WTC11 (cell line): ENCODE measurements around the gene GSTK1. TPM values are rescaled to one million over a fixed set of nuclear protein-coding genes. Genes with fewer than 3 reads are reported as not detected.

Experiments
- ATAC-seq: fragments of 200-7000 bp; cut with Tn5 transposase; 2 replicates; pipeline ENCODE4 v1.10.0; 2021; ENCODE audit warnings: mild to moderate bottlenecking, moderate library complexity
- CTCF ChIA-PET: fragments of 300-600 bp; sonication (Branson Sonifier 250); formaldehyde crosslinking; loops from one replicate; lab custom pipeline; 2021; ENCODE audit warnings: antibody characterized with exemption; lab: Charles Lee
- POLR2A ChIA-PET: fragments of 350-600 bp; sonication (Branson Sonifier 250); formaldehyde crosslinking; loops from one replicate; lab custom pipeline; 2021; ENCODE audit warnings: antibody characterized with exemption; lab: Charles Lee
- DNase-seq: peaks from one replicate; pipeline ENCODE4 v3.0.0; 2021; ENCODE audit warnings: low spot score
- H3K27ac Mint-ChIP-seq: 2 replicates; pipeline ENCODE4 v1.8.0; 2021; ENCODE audit warnings: mixed read lengths
- H3K27me3 Mint-ChIP-seq: 2 replicates; pipeline ENCODE4 v1.8.0; 2021; ENCODE audit warnings: low read depth, mild to moderate bottlenecking, moderate library complexity, mixed read lengths
- H3K36me3 Mint-ChIP-seq: 2 replicates; pipeline ENCODE4 v1.8.0; 2021; ENCODE audit warnings: mixed read lengths
- H3K4me1 Mint-ChIP-seq: 2 replicates; pipeline ENCODE4 v1.8.0; 2022; ENCODE audit warnings: mixed read lengths
- H3K4me3 Mint-ChIP-seq: 2 replicates; pipeline ENCODE4 v1.8.0; 2021; ENCODE audit warnings: mild to moderate bottlenecking, moderate library complexity, mixed read lengths
- H3K9me3 Mint-ChIP-seq: 2 replicates; pipeline ENCODE4 v1.8.0; 2021; ENCODE audit warnings: mixed read lengths
- AR ChIP-seq: fragments of 250-450 bp; sonication (Bioruptor Pico); IDR thresholded peaks from 2 replicates; pipeline ENCODE4 v1.9.0; 2021; ENCODE audit warnings: mild to moderate bottlenecking
- CTCF ChIP-seq: fragments of 200-600 bp; IDR thresholded peaks from 2 replicates; pipeline ENCODE4 v1.8.0; 2022; ENCODE audit warnings: antibody characterized with exemption
- E2F4 ChIP-seq: sonication (generic); formaldehyde crosslinking; IDR thresholded peaks from 2 replicates; pipeline ENCODE4 v1.8.1; 2022; ENCODE audit warnings: low read depth, mild to moderate bottlenecking, moderate library complexity, missing genetic modification reagents, borderline replicate concordance
- FOXK1 ChIP-seq: sonication (generic); formaldehyde crosslinking; IDR thresholded peaks from 2 replicates; pipeline ENCODE4 v1.8.0; 2022; ENCODE audit warnings: mild to moderate bottlenecking, moderate library complexity, missing genetic modification reagents
- GABPB1 ChIP-seq: sonication (generic); formaldehyde crosslinking; IDR thresholded peaks from 2 replicates; pipeline ENCODE4 v1.8.1; 2023; ENCODE audit warnings: mild to moderate bottlenecking, missing genetic modification reagents
- GRHL2 ChIP-seq: fragments of 250-450 bp; sonication (Bioruptor Pico); IDR thresholded peaks from 2 replicates; pipeline ENCODE4 v1.8.0; 2022; ENCODE audit warnings: mild to moderate bottlenecking, moderate library complexity; ENCODE audit not compliant: insufficient replicate concordance, severe bottlenecking
- JAZF1 ChIP-seq: fragments of 250-450 bp; sonication (Bioruptor Pico); IDR thresholded peaks from 2 replicates; pipeline ENCODE4 v1.9.0; 2021; ENCODE audit warnings: moderate library complexity, mild to moderate bottlenecking, inconsistent platforms
- NFATC4 ChIP-seq: fragments of 250-450 bp; sonication (Bioruptor Pico); IDR thresholded peaks from 2 replicates; pipeline ENCODE4 v1.9.0; 2021; ENCODE audit warnings: mild to moderate bottlenecking
- NFE2L1 ChIP-seq: sonication (generic); formaldehyde crosslinking; IDR thresholded peaks from 2 replicates; pipeline ENCODE4 v1.8.1; 2023; ENCODE audit warnings: missing genetic modification reagents
- RORB ChIP-seq: fragments of 250-450 bp; sonication (Bioruptor Pico); IDR thresholded peaks from 2 replicates; pipeline ENCODE4 v1.9.0; 2021; ENCODE audit warnings: mild to moderate bottlenecking
- SOX15 ChIP-seq: fragments of 250-450 bp; sonication (Bioruptor Pico); IDR thresholded peaks from 2 replicates; pipeline ENCODE4 v1.9.0; 2021; ENCODE audit warnings: mild to moderate bottlenecking
- TEAD4 ChIP-seq: sonication (generic); formaldehyde crosslinking; IDR thresholded peaks from 2 replicates; pipeline ENCODE4 v1.8.0; 2022; ENCODE audit warnings: mild to moderate bottlenecking, missing genetic modification reagents
- ZNF121 ChIP-seq: sonication (generic); formaldehyde crosslinking; IDR thresholded peaks from 2 replicates; pipeline ENCODE4 v1.8.0; 2023; ENCODE audit warnings: missing genetic modification reagents
- ZNF219 ChIP-seq: sonication (generic); formaldehyde crosslinking; IDR thresholded peaks from 2 replicates; pipeline ENCODE4 v1.8.0; 2023; ENCODE audit warnings: missing genetic modification reagents, mild to moderate bottlenecking, borderline replicate concordance
- ZNF232 ChIP-seq: sonication (generic); formaldehyde crosslinking; IDR thresholded peaks from 2 replicates; pipeline ENCODE4 v1.8.0; 2022; ENCODE audit warnings: mild to moderate bottlenecking, missing genetic modification reagents
- total RNA-seq: library from RNA; stranded (reverse); gene quantifications from 3 replicates; pipeline ENCODE4 v1.2.3, GENCODE V29; 2021
- TF ChIP-seq, protein P1 (sequence below): sonication (generic); formaldehyde crosslinking; IDR thresholded peaks from 2 replicates; pipeline ENCODE4 v1.8.0; 2022; ENCODE audit warnings: mild to moderate bottlenecking, missing genetic modification reagents
- TF ChIP-seq, protein P2 (sequence below): fragments of 250-450 bp; sonication (Bioruptor Pico); conservative IDR thresholded peaks from 2 replicates; pipeline ENCODE4 v1.9.0; 2021; ENCODE audit warnings: mild to moderate bottlenecking
- TF ChIP-seq, protein P3 (sequence below): fragments of 250-450 bp; sonication (Bioruptor Pico); IDR thresholded peaks from 2 replicates; pipeline ENCODE4 v2.1.2; 2022; ENCODE audit warnings: mild to moderate bottlenecking, moderate library complexity

The GSTK1 gene
- total RNA-seq, 1 experiment from 2014 or later, result 30.1 TPM

- Mint-ChIP-seq H3K27ac (no peak overlapping the region), H3K4me3 (no peak overlapping the region), H3K4me1 (no peaks in the 10 kb centered on the region), H3K27me3 (peaks cover 29% of the 10 kb centered on the region), H3K36me3 (peaks cover 9% of the 10 kb centered on the region; the same call in 1 of the 2 replicates), H3K9me3 (peaks cover 23% of the 10 kb centered on the region)
- no peak for TF ChIP-seq JAZF1 (CRISPR knock-in tag)
- TF ChIP-seq GRHL2, result no peak
- TF ChIP-seq, protein P1, sequence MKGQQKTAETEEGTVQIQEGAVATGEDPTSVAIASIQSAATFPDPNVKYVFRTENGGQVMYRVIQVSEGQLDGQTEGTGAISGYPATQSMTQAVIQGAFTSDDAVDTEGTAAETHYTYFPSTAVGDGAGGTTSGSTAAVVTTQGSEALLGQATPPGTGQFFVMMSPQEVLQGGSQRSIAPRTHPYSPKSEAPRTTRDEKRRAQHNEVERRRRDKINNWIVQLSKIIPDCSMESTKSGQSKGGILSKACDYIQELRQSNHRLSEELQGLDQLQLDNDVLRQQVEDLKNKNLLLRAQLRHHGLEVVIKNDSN, result no peak
- TF ChIP-seq, protein P2, sequence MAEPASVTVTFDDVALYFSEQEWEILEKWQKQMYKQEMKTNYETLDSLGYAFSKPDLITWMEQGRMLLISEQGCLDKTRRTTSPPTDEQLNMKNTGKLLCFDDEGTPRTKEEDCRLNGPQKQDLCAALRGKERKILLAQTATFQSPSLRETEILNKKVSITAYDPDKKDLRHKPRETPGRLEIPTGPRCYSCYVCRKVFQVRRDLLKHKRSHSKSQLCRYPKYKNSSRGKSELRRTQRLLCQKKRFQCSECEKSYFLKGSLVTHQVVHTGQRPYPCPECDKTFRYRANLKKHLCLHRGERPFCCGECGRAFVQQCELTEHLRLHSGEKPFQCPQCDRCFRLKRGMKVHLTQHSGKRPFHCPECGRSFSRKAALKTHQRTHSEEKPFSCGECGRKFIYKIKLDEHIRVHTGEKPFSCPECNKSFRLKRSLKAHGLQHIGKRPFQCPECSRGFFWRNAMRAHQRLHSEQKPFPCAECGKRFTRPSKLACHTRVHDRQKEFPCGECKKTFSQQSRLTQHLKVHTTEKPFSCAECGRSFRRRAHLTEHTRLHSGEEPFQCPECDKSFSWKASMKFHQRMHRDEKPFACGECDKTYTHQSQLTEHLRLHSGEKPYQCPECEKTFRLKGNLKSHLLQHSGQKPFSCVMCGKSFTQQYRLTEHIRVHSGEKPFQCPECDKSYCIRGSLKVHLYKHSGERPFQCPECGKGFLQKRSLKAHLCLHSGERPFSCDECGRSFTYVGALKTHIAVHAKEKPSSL, result no peak
- no peak for TF ChIP-seq NFATC4 (CRISPR knock-in tag)
- no peak for TF ChIP-seq E2F4 (CRISPR knock-in tag)
- no peak for TF ChIP-seq ZNF219 (CRISPR knock-in tag)
- no peak for TF ChIP-seq FOXK1 (CRISPR knock-in tag)
- no peak for TF ChIP-seq AR (CRISPR knock-in tag)
- TF ChIP-seq SOX15, result no peak
- no peak for TF ChIP-seq TEAD4 (CRISPR knock-in tag)
- TF ChIP-seq ZNF121, result no peak
- no peak for TF ChIP-seq RORB
- TF ChIP-seq, protein P3, sequence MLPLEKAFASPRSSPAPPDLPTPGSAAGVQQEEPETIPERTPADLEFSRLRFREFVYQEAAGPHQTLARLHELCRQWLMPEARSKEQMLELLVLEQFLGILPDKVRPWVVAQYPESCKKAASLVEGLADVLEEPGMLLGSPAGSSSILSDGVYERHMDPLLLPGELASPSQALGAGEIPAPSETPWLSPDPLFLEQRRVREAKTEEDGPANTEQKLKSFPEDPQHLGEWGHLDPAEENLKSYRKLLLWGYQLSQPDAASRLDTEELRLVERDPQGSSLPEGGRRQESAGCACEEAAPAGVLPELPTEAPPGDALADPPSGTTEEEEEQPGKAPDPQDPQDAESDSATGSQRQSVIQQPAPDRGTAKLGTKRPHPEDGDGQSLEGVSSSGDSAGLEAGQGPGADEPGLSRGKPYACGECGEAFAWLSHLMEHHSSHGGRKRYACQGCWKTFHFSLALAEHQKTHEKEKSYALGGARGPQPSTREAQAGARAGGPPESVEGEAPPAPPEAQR (CRISPR knock-in tag), result no peak
- TF ChIP-seq CTCF, result no peak
- no peak for TF ChIP-seq ZNF232 (CRISPR knock-in tag)
- no peak for TF ChIP-seq NFE2L1 (CRISPR knock-in tag)
- no peak for TF ChIP-seq GABPB1 (CRISPR knock-in tag)
- ChIA-PET CTCF (no interaction called here), POLR2A (no interaction called here)
- ATAC-seq (no peak), DNase-seq (no peak)
Measured at GRCh38 chr7:143238289-143238980, 24.8 kb upstream of the GSTK1 start.
